ENCODE measurements around the gene EBF3.
"Not testable (repeated sequence)": the region's sequence is repeated elsewhere in the genome, so short reads cannot be mapped to it uniquely, and the experiment has no call there.

Gene EBF3

DNA sequence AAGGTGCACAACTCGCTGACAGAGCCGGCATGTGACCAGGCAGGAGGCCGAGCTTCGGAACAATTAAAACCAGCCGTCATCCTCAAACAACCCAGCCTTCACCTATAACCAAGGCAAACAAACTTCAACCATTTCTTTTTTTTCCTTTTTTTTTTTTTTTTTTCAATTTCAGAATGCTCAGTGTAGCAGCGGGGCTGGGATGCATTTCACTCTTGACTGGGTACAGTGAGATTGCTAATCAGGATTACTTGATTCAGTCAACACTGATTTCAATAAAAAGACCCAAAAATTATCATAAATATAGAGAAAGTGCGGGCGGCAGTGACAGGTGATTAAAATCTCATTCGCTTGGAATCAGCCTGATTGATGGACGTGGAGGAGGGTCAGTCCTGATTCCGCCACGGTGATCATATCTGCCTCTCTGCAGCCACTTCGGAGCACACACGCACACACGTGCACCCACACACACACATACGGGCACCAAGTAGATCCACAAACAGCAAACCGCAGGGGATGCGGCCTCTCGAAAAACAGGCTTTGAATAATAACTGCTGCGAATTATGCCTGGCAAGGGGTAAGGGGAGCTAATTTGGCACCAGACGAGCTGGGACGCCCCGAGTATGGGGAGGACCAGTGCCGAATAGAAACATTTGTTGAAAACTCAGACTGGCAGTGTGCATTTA is 31.2 kb downstream of the EBF3 start:
- DNase-seq (ENCODE audit: low spot score in 2 of 2) (no peak), ATAC-seq (no peak)
- H3K4me3 Mint-ChIP-seq = no peak overlapping the region
- H3K9me3 Mint-ChIP-seq = no peaks in the 10 kb centered on the region
- H3K27ac Mint-ChIP-seq = no peak overlapping the region
- H3K36me3 Mint-ChIP-seq = no peaks in the 10 kb centered on the region
- no peaks in the 10 kb centered on the region for H3K4me1 Mint-ChIP-seq

GRCh38 chr10:129932182-129932581 is 31.9 kb downstream of the EBF3 start:
- Mint-ChIP-seq H3K4me1 (no peaks in the 10 kb centered on the region), H3K9me3 (no peaks in the 10 kb centered on the region), H3K36me3 (no peaks in the 10 kb centered on the region), H3K4me3 (no peak overlapping the region), H3K27ac (no peak overlapping the region)
- ATAC-seq (no peak), DNase-seq (ENCODE audit: low spot score in 2 of 2) (no peak)

DNA sequence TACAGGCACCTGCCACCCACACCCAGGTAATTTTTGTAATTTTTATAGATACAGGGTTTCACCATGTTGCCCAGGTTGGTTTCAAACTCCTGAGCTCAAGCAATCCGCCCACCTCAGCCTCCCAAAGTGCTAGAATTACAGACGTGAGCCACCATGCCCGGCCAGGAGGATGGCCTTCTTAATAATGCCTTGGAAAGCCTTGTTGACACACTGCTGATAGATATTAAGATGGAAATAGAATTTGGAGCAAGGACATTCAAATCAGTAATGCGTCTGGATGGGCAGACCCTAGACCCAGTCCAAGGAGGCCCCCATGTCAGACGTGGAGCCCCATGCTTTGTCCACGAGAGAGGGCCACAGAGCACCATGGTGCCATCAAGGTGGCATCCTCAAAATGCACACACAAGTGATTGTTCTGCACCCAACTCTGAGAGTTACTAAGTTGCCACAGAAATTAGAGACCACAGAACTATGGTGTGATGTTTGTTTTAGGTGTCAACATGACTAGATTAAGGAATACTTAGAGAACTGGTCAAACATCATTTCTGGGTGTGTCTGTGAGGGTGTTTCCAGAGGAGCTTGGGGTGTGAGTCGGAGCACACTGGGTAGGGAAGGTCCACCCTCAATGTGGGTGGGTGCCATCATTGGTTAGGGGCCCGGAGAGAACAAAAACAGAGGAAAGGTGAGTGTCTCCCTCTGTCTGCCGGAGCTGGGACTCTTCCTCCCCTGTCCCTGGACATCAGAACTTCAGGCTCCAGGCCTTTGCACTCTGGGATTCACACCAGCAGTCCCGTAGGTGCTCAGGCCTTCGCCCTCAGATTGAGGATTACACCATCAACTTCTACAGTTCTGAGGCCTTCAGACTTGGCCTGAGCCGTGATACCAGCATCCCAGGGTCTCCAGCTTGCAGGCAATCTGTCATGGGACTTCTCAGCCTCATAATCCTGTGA is 34.5 kb downstream of the EBF3 start:
- DNase-seq (ENCODE audit: low spot score in 2 of 2) = no peak
- no peak overlapping the region for H3K4me3 Mint-ChIP-seq
- ATAC-seq = no peak

DNA sequence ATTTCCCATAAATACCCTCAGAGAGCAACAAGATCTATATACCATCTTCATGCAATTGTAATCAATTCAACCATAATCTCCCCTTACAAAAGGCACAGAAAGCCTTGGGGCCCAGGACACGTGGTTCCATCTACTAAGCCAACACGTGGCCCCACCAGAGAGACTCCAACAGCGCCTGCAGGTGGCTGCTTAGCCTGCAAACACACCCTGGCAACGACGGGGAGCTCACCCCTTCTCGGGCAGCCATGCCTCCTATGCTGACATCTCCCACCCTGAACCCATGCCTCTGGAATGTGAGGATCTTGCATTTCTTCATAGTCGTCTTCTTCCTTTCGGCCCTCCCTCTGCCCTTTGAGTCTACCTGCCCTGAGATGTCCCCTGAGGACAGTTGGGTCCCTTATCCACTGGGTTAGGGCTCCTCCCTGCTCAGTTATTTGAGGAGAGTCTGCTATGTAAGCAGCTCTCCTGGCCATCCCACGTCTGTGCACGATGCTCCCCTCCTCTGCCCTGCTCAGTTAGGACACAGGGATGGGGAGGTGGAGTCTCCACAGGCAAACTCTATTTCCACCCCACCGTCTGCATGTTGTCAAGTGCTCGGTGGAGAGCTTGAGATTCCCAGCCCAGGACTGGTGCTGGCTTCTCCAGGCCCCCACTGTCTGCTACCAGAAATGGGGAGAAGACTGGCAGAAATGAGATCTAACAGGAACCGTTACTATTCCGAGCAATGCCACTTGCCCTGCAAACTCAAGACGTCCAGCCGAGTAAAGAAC is 36.5 kb downstream of the EBF3 start:
- Mint-ChIP-seq H3K4me1 (no peaks in the 10 kb centered on the region), H3K4me3 (no peak overlapping the region), H3K9me3 (no peaks in the 10 kb centered on the region), H3K36me3 (no peaks in the 10 kb centered on the region), H3K27ac (no peak overlapping the region)
- no peak for DNase-seq (ENCODE audit: low spot score in 2 of 2)
- ATAC-seq = no peak

More for the DNA sequence above, 34.5 kb downstream of the EBF3 start:
- Mint-ChIP-seq H3K27ac (no peak overlapping the region), H3K9me3 (no peaks in the 10 kb centered on the region), H3K4me1 (no peaks in the 10 kb centered on the region), H3K36me3 (no peaks in the 10 kb centered on the region)

DNA sequence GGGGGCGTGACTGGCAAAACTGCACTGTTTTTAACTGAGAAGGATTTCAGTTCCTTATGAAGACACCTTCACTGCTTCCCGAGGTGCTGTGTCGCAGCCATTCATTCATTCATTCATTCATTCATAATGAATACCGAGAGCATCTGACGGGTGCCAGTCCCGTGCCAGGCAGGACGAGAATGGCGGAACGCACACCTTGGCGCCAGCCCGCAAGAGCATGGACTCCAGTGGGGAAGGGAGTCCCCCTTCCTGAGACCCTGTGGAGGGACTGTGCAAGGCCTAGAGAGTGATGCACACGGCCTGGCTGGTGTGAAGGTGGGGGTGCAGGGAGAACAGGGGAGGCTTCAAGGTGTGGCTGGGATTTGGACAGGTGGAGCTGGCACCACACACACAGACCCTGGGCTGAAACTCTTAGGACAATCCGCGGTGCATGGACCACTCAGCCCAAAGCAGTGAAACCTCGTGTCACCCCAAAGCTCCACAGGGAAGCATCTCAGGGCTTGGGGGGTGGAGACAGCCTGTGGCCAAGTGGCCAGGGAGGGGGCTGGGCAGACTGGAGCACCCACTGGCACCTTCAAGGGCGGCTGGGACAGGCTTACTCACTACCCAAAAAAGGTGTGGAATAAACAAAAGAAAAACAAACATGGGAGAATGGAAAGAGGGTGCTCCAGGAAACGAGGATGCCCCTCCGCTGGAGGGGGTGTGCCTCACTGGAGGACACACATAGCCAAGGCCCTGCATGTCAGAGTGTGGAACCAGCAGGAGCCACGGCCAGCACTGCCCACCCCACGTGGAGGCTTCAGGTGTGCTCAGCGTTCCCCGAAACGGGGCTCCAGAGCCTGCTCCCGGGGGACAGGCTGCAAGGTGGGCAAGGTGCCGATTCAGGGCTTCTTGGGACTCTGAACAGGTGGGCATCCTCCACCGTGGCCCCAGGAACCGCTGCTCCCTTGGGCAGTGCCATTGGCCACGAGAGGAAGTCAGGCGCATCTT is 37.7 kb downstream of the EBF3 start:
- H3K4me1 Mint-ChIP-seq = no peaks in the 10 kb centered on the region
- no peak overlapping the region for H3K4me3 Mint-ChIP-seq
- H3K36me3 Mint-ChIP-seq = no peaks in the 10 kb centered on the region
- DNase-seq (ENCODE audit: low spot score in 2 of 2) (no peak), ATAC-seq (no peak)
- no peaks in the 10 kb centered on the region for H3K9me3 Mint-ChIP-seq
- H3K27ac Mint-ChIP-seq = no peak overlapping the region

- Mint-ChIP-seq H3K9me3 (no peaks in the 10 kb centered on the region), H3K4me3 (no peak overlapping the region), H3K4me1 (no peaks in the 10 kb centered on the region), H3K36me3 (no peaks in the 10 kb centered on the region), H3K27ac (no peak overlapping the region)
- no peak for ATAC-seq
- no peak for DNase-seq (ENCODE audit: low spot score in 2 of 2)
Measured at GRCh38 chr10:129924375-129925085, 39.5 kb downstream of the EBF3 start.

DNA sequence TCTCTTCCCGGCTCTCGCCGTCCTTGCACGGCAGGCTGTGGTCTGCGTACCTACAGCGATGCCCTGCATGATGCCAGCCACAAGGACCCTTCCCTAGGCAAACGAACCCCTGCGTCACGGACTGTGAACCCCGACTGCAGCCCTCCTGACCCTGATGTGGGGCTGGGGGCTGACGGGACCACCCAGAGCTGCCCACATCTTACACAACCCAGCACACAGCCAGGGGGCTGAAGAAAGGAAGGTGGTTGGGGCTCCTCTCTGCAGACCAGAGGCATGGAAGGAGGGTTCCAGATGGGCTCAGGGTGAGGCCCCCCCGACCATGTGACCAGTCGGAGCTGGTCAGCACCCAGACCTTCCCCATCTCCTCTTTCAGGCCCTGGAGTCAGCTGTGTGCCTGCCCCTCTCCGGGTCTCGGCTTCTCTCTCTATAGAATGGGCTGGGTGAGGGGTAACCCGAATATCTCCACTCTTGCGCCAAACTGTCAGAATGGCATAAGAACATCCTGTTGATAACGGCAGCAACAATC is 41.4 kb downstream of the EBF3 start:
- DNase-seq (ENCODE audit: low spot score in 2 of 2) = no peak
- Mint-ChIP-seq H3K36me3 (no peaks in the 10 kb centered on the region), H3K4me3 (no peak overlapping the region), H3K27ac (no peak overlapping the region), H3K9me3 (no peaks in the 10 kb centered on the region), H3K4me1 (no peaks in the 10 kb centered on the region)
- ATAC-seq = no peak

- Mint-ChIP-seq H3K4me3 (no peak overlapping the region), H3K4me1 (no peaks in the 10 kb centered on the region), H3K9me3 (no peaks in the 10 kb centered on the region), H3K27ac (no peak overlapping the region), H3K36me3 (no peaks in the 10 kb centered on the region)
- DNase-seq (ENCODE audit: low spot score in 2 of 2) (no peak), ATAC-seq (no peak)
Measured at GRCh38 chr10:129921801-129922597, 42.1 kb downstream of the EBF3 start.

- no peak for ATAC-seq
- no peaks in the 10 kb centered on the region for H3K9me3 Mint-ChIP-seq
Measured at GRCh38 chr10:129921065-129921670, 42.9 kb downstream of the EBF3 start.

DNA sequence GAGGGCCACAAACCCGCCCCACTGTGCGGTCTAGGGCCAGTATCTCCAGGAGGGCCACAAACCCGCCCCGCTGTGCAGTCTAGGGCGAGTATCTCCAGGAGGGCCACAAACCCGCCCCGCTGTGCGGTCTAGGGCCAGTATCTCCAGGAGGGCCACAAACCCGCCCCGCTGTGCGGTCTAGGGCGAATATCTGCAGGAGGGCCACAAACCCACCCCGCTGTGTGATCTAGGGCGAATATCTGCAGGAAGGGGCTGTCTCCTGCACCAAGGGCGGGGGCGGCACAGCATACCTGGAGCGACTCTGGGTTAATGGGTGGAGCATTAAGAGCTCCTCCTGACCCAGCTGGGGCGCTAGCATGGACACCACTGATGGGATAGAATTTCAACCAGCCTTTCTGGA is 43.9 kb downstream of the EBF3 start:
- not testable (repeated sequence) for H3K27ac Mint-ChIP-seq; H3K4me3 Mint-ChIP-seq; H3K9me3 Mint-ChIP-seq; H3K4me1 Mint-ChIP-seq; DNase-seq (ENCODE audit: low spot score in 2 of 2); ATAC-seq; H3K36me3 Mint-ChIP-seq

More at GRCh38 chr10:129921065-129921670, 42.9 kb downstream of the EBF3 start:
- no peak for DNase-seq (ENCODE audit: low spot score in 2 of 2)
- no peaks in the 10 kb centered on the region for H3K4me1 Mint-ChIP-seq
- no peak overlapping the region for H3K27ac Mint-ChIP-seq
- H3K36me3 Mint-ChIP-seq = no peaks in the 10 kb centered on the region
- no peak overlapping the region for H3K4me3 Mint-ChIP-seq

- H3K36me3 Mint-ChIP-seq = no peaks in the 10 kb centered on the region
- no peak for DNase-seq (ENCODE audit: low spot score in 2 of 2)
- ATAC-seq = no peak
- no peak overlapping the region for H3K27ac Mint-ChIP-seq
- no peaks in the 10 kb centered on the region for H3K4me1 Mint-ChIP-seq
- no peaks in the 10 kb centered on the region for H3K9me3 Mint-ChIP-seq
- H3K4me3 Mint-ChIP-seq = no peak overlapping the region
Measured at GRCh38 chr10:129919358-129919757, 44.7 kb downstream of the EBF3 start.

- DNase-seq (ENCODE audit: low spot score in 2 of 2) (no peak), ATAC-seq (no peak)
- no peak overlapping the region for H3K4me3 Mint-ChIP-seq
- no peaks in the 10 kb centered on the region for H3K36me3 Mint-ChIP-seq
- no peaks in the 10 kb centered on the region for H3K4me1 Mint-ChIP-seq
- no peaks in the 10 kb centered on the region for H3K9me3 Mint-ChIP-seq
- H3K27ac Mint-ChIP-seq = no peak overlapping the region
Measured at GRCh38 chr10:129918836-129919235, 45.2 kb downstream of the EBF3 start.

- no peak overlapping the region for H3K27ac Mint-ChIP-seq
- no peak overlapping the region for H3K4me3 Mint-ChIP-seq
- no peaks in the 10 kb centered on the region for H3K9me3 Mint-ChIP-seq
- ATAC-seq = no peak
- H3K36me3 Mint-ChIP-seq = no peaks in the 10 kb centered on the region
- no peak for DNase-seq (ENCODE audit: low spot score in 2 of 2)
- no peaks in the 10 kb centered on the region for H3K4me1 Mint-ChIP-seq
Measured at GRCh38 chr10:129918401-129918800, 45.7 kb downstream of the EBF3 start.

Data from stimulated activated effector memory CD8-positive, alpha-beta T cell treated with anti-CD3 and anti-CD28 coated beads, Interleukin-12 subunit alpha, Interleukin-12 subunit beta, amount 100 ng/mL, for 72 hours (primary cell).